ENCODE measurements around the gene MAFG.
"Not testable (repeated sequence)": the region's sequence is repeated elsewhere in the genome, so short reads cannot be mapped to it uniquely, and the experiment has no call there.

MAFG gene

DNA sequence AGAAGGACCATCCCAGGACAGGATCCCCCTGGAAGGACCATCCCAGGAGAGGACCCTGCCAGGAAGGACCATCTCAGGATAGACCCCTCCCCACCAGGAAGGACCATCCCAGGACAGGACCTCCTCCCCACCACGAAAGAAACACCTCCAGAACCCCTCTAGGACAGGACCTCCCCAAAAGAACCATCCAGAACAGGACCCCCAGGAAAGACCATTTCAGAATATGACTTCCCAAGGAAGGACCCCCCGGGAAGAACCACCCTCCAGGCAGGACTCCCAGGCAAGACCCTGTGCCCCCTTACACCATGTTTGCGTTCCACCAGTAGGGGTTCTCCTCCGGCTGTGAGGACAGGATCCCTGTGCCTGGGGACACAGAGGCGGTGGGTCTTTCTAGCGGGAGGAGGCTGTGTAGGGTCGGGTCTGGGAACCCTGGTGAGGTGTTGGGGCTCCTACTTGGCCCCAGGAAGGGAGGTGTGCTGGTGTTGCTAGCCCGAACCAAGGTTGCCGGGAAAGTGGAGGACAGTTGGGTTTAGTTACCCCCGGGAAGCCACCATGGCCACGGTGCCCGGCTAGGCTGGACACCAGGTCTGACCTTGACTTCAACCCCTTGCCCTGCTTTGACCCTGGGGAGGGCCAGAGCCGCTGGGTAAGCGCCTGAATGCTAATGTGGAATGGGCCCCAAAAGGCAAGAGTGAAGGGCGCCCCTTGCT is 31.3 kb upstream of the MAFG start:
- FAIRE-seq (no peak), DNase-seq (ENCODE audit: low spot score) (no peak)

DNA sequence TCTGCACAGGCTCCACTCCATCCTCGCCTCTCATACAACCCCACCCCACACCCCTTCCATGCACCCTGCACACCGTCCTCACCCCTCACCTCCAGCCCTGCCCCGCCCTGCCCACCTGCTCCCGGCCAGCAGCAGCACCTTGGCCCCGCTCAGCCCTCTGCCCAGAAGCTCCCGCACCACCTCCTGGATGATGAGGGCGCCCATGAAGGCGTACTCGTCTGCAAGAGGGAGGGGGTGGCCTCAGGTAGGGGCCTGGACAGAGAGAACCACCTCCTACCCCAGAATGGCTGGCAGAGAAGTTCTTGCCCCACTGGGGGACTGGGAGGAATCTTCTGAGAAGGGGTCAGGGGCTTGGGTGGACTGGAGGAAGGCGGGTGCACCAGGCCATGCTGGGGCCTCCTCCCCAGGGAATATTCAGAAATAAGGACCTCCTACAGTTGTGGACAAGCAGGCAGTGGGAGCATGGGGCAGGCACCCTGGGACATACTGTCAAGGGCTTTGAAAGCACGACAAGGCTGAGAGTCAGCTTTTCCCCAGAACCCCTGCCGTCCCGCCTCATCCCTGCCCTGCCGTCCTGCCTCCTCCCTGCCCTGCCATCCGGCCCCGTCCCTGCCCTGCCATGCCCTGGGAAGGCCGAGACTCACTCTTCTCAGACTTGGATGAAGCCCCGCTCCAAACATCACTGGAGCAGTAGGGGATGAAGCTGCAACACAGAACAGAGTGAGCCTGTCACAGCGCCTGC is 30.3 kb upstream of the MAFG start:
- FAIRE-seq, result no peak
- no peak for DNase-seq (ENCODE audit: low spot score)

DNA sequence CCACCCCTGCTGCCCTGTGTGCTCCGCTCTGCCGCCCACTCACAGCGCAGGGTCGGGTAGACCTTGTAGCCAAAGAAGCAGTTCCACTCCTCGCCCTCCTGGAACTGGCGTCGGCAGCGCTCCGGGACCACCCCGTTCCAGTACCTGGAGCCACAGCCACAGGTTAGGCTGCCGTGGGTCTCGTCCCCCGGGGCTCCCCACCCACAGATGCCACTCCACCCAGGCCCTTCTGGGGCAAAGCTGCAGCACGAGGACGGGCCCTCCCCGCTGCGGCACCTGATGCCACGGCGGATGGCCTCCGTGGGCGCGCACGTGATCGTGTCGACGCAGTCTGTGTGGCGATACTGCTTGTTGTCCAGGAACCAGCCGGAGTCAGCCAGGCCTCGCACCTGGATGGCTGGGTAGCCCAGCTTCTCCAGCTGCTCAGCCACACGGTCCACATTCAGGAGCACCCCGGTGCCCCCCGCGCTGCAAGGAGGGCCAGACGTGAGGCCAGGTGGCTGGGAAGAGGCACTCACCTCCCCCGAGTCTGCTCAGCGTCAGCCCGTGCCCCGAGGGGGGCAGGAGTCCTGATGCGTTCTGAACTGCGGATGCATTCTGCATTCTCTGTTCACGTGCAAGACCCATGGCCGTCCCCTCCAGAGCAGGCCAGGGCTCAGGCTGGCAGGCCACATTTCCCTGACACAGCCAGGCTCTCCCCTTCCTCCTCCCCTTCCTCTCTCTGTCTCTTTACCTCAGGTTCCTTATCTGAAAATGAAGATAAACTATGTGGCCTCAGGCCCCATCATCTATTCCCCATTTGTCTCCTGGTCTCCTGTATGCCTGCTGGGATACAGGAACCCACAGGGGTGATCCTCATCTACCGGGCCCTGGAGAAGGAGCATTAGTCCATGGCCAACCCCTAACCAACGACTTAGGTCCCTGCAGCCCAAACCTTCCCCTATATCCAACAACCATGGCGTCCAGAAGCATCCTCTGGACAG is 29.4 kb upstream of the MAFG start:
- FAIRE-seq, result no peak

DNA sequence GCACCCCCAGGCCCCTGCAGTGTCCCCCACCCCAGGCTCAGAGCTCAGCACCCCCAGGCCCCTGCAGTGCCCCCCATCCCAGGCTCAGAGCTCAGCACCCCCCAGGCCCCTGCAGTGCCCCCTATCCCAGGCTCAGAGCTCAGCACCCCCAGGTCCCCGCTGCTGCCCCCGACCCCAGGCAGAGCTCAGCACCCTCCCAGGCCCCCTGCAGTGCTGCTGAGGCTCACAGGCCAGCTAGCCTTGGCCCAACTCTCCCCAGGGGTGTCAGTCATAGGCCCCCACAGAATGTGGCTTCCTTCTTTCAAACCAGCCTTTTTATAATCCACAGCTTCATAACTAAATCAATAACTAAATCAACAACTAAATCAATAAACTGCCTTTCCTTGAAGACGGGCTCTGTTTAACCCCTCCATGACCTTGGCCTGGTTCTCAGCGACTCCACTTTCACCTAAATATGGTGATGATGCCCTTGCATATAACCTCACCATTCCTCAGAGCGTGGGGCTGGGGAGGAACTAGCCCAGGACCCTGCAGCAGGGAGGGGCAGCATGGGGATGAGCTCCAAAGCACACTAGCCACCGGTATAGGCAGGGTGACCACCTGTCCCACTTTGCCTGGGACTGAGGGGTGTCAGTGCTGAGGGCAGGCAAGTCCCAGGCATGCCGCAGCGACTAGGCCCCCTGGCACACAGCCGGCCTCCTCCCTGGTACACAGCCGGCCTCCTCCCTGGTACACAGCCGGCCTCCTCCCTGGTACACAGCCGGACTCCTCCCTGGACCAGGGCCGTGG is 28.4 kb upstream of the MAFG start:
- no peak for FAIRE-seq
- no peak for DNase-seq (ENCODE audit: low spot score)

More for the DNA sequence above, 29.4 kb upstream of the MAFG start:
- DNase-seq (ENCODE audit: low spot score), result no peak

DNA sequence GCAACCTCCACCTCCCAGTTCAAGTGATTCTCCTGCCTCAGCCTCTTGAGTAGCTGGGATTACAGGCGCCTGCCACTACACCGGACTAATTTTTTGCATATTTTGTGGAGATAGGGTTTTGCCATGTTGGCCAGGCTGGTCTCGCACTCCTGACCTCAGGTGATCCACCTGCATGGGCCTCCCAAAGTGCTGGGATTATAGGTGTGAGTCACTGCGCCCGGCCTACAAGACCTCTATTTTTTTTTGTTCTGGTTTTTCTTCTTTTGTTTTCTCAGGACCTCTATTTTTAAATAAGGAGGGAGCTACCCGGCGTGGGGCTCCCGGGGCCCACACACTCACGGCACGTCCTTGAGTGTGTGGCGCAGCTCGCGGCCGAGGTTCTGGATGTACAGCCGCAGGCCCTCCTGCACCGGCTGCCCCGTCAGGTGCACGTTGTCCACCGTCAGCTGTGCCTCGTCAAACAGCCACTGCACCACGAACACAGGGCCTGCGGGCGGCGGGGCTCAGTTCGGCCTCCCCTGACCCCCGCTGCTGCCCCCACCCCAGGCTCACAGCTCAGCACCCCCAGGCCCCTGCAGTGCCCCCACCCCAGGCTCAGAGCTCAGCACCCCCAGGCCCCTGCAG is 27.6 kb upstream of the MAFG start:
- DNase-seq (ENCODE audit: low spot score) (no peak), FAIRE-seq (no peak)

DNA sequence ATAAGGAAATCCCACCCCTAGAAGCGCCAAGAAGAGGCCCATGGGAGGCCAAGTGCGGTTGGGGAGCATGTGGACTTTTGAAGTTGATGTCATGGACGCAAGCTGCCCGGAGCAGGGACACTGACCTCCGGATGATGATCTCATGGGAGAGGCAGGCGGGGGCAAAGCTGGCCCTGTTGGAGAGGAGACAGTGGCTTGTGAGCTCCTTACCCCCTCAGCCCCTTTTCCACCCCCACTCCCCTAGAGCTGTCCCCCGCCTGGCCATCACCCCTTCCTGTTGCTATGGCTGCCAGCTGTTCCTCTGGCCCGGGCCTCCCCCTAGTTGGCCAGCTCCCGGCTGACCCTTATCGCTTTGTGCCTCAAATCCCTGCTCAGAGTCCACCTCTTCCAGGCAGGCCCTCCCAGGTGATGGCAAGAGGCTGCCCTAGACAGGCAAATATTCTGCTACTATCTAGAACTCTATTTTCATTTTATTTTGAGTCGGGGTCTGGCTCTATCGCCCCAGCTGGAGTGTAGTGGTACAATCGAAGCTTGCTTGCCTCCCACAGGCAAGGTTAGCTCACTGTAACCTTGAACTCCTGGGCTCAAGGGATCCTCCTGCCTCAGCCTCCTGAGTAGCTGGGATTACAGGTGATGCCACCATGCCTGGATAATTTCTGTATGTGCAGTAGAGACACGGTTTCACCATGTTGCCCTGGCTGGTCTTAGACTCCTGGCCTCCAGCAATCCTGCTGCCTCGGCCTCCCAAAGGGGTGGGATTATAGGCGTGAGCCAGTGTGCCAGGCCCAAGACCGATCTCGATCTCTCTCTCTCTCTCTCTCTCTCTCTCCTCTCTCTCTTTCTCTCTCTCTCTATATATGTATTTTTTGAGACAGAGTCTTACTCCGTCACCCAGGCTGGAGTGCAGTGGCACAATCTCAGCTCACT is 26.9 kb upstream of the MAFG start:
- DNase-seq (ENCODE audit: low spot score) (no peak), FAIRE-seq (no peak)

DNA sequence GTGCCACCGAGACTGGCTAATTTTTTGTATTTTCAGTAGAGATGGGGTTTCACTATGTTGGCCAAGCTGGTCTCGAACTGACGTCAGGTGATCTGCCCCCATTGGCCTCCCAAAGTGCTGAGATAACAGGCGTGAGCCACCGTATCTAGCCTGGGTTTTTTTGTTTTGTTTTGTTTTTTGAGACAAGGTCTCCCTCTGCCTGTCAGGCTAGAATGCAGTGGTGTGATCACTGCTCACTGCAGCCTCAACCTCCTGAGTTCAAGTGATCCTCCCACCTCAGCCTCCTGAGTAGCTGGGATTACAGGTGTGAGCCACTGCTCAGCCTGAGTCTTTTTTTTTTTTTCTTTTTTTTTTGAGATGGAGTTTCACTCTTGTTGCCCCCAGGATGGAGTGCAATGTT is 25.9 kb upstream of the MAFG start:
- DNase-seq (ENCODE audit: low spot score); FAIRE-seq: not testable (repeated sequence)

DNA sequence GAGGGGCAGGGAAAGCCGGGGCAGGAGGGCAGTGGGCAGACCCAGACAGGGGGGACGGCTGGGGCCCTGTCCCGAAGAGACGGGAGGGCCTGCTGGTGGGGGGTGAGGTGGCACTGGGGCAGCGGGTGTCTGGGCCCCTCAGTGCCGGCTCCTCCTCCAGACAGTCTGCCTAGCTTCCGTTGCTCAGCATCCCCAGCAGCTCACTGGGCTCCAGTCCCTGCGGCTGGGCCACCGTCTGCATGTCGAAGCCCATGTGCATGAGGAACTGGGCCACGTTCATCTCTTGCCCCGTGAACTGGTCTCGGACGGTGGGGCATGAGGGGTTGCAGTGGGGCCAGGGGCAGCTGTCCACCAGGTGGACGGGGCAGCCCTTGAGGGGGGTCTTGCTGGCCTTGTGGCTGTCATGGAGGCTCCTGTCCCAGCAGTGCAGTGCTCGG is 25.3 kb upstream of the MAFG start:
- no peak for FAIRE-seq
- DNase-seq (ENCODE audit: low spot score), result no peak

DNA sequence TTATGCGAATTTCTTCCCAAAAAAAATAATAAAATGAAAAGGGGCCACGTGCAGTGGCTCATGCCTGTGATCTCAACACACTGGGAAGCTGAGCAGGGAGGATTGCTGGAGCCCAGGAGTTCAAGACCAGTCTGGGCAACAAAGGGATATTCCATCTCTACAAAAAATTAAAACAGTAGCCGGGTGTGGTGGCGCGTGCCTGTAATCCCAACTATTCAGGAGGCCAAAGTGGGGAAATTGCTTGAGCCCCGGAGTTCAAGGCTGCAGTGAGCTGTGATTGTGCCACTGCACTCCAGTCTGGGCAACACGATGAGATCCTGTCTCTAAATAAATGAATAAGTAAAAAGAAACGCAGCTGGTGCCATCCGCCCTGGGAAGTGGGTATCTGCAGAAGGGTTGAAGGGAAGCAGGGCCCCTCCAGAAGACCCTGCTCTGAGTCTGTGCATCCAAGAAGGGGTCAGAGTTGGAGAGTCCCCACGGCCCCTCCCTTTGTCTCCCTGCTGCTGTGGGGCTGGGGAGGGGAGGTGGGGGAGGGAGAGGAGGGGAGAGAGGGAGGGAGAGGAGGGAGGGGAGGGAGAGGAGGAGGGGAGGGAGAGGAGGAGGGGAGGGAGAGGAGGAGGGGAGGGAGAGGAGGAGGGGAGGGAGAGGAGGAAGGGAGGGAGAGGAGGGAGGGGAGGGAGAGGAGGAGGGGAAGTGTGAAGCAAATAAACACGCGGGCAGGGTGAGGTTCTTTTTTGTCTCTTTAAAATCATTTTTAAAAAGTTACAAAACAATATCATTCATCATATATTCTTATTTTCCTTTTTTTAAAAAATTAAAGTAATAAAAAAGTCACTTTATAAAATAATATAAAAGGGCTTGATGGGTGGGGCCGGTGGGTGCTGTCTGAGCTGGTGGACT is 24.5 kb upstream of the MAFG start:
- no peak for DNase-seq (ENCODE audit: low spot score)
- no peak for FAIRE-seq

DNA sequence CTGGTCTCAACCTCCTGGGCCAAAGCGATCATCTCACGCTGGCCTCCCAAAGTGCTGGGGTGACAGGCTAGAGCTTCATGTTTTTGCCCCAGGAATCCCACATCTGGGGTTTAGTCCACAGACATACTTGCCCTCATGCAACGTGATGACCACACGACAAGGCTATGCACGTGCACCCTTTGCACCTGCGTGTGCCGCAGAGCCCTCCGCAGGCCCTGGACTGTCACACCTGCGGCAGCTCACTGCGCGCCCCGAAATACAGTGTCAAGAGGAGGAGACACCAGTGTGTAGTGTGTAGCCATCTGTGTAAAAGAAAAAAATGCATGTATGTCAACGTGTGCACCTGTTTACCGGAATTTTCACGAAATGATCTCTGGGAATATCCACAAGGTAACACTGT is 23.0 kb upstream of the MAFG start:
- DNase-seq (ENCODE audit: low spot score), result no peak
- FAIRE-seq, result no peak

DNA sequence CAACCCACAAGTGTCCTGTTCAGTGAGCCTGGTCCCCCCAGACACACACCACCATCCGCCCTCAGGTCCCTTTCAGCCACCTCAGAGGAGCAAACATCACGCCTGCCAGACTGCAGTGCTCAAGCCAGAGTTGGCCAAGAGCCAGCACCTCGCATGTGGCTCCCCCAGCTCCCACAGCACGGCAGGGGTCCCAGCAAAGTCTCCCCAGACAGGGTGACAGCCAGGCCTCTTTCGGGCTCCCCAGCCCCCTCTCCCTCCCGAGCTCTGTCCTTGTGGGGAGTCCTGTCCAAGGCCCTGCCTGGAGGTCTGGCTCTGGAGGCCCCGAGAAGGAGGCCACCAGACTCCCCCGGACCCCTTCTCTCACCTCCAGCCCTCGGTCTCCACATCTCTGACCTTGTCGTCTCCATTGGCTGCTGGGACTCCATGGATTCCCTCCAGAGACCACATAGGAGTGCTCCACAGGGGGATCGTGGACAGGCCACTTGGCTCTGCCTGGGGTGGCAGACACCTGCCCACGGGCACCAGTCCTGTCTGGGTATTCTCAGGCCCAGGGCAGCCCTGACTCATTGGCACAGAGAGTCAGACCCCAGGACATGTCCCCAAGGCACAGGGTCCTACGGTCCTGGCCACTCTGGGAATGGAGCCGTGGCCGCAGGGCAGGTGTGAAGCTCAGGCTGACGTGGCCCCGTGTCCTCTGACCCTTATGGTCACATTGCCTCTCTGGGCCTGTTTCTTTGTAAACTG is 21.3 kb upstream of the MAFG start:
- DNase-seq (ENCODE audit: low spot score), result no peak
- FAIRE-seq, result no peak

DNA sequence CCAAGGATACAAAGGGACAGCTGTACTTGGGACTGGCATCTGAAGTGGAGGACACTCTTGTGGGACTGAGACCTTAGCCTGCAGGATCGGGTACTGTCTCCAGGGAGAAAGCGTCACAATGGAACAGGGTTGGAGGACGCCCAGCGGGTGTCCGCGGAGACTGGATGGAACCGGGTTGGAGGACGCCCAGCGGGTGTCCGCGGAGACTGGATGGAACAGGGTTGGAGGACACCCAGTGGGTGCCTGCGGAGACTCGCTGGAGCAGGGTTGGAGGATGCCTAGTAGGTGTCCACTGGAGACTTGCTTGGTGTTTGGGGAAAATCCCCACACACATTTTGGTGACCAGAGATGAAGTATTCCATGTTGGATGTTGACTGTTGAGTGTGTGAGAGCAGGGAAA is 19.7 kb upstream of the MAFG start, which contains the start of gene MYADML2:
Gene MYADML2, minus strand, starts transcription at position 45 of the 400 bp plus-strand sequence. CDS start 5,492 bp downstream, outside the sequence.
- no peak for FAIRE-seq

DNA sequence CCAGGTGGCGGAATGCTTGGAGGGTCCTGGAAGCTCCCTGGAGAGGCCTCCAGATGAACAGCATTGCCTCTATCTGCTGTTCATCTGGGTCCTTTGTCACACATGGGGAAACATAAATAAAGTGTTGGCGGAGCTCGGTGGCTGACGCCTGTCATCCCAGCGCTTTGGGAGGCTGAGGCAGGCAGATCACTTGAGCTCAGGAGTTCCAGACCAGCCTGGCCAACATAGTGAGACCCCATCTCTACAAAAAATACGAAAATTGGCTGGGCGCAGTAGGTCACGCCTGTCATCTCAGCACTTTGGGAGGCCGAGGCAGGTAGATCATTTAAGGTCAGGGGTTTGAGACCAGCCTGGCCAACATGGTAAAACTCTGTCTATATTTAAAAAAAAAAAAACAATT is 17.3 kb upstream of the MAFG start:
- no peak for FAIRE-seq
- DNase-seq (ENCODE audit: low spot score), result no peak

More for the DNA sequence above, 19.7 kb upstream of the MAFG start, which contains the start of gene MYADML2:
- DNase-seq (ENCODE audit: low spot score), result no peak

DNA sequence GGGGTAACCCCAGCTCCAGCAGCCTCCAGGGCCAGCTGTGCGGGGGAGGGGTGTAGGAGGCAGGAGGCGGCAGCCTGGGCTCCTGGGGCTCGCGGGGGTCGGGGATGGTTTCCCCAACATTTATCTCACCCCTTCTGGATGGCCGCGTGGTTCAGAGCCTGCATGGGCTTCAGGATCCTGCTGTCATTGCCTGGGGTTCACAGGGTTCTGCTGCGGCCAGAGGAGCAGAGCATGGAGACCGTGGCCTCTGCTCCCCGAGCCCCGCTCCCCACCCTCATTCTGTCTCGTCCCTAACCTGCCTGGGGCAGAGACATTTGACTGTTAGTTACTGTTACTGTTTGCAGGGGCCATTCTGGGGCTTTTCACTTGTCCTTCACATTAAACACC is 14.6 kb upstream of the MAFG start:
- DNase-seq (ENCODE audit: low spot score) (no peak), FAIRE-seq (no peak)

DNA sequence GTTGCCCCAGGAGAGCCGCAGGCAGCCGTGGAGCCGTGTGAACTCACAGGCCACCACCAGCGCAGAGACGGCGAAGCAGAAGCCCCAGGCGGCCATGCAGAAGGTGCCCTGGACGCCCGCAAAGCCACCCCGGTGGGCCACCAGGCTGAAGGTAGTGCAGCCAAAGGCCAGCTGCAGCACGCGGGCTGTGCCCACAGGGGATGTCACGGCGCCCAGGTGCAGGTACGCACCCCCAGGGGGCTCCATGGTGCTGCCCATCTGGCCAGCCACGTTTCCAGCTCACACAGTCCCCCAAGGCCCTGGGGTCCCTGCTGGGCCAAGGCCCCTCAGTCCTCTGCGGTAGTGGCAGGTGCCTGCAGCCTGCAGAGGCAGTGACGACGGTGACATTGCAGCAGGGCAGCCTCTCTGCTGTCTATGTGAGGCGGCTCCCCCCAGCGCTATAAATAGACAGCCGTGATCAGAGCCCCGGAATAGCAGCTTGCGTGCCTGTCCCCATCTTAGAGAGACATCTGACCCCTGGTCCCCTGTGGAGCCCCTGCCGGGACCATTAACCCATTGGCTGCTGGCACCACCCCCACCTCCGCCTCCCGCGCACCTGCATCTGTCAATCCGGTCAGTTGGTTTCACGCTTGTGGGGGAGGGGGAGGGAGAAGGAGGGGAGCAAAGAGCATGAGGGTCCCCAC is 14.1 kb upstream of the MAFG start:
- DNase-seq (ENCODE audit: low spot score), result no peak
- no peak for FAIRE-seq

DNA sequence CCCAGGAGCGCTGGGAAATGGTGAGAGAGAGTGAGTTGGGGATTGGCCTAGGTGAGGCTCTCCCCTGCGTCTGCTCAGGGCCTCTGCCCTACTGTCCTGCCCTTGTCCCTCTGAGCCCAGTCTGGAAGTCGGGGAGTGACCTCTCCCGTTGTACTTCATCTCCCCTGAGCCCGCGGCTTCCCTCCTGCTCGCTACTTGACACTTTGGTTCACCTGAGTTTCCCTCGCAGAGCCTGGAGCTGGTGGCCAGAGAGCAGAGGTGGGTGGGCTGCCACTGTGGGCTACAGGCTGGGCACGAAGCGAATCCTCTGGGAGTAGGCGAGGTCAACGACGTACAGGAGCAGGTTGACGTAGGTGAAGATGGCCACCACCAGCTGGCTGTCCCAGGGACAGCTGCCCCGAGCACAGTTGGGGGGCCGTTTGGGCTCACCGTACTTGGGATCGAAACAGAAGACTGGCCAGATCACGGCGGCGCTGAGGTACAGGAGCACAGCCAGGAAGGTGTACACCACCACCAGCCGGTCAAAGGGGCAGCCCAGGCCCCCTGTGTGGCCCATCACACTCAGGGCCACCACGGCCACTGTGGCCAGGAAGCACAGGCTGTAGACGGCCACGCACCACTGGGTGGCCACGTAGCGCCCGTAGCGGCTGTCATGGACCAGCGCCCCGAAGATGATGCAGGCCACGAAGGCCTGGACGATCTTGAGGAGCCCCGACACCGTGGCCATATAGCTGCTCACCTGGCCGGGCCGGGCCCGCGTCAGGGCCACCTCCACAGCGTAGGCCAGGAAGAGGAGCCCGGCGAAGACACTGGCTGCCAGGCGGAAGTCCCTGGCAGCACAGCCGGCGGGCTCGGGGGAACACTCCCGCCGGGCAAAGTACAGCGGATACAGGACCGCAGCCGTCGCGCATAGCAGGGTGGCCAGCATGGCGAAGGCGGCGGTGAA is 13.3 kb upstream of the MAFG start:
- DNase-seq (ENCODE audit: low spot score) (no peak), FAIRE-seq (no peak)

Measured in RCC 7860 (cell line).